Astrocyte of the spinal cord (primary cell): Measurements from ENCODE around the gene NTRK2.

Source experiments
- DNase-seq: peaks from one replicate; pipeline ENCODE4 v3.0.0; 2011; ENCODE audit warnings: low read depth, low spot score
- H3K4me3 ChIP-seq: 2 replicates; pipeline ENCODE4 v1.5.1; 2011; ENCODE audit warnings: low read depth, mild to moderate bottlenecking, low read length, moderate library complexity
- in situ Hi-C: cut with HindIII; loops from 2 replicates; pipeline ENCODE4 v1.10.0; 2017; ENCODE audit warnings: low sequenced_read_pairs
- TF ChIP-seq, protein P1 (sequence below): IDR thresholded peaks from 2 replicates; pipeline ENCODE4 v1.5.1; 2012; ENCODE audit warnings: low read depth, mild to moderate bottlenecking, low read length, inconsistent platforms

The NTRK2 gene

GRCh38 chr9:84974855-84975254, 305.3 kb downstream of the NTRK2 start:
- no peak for DNase-seq
- TF ChIP-seq, protein P1, sequence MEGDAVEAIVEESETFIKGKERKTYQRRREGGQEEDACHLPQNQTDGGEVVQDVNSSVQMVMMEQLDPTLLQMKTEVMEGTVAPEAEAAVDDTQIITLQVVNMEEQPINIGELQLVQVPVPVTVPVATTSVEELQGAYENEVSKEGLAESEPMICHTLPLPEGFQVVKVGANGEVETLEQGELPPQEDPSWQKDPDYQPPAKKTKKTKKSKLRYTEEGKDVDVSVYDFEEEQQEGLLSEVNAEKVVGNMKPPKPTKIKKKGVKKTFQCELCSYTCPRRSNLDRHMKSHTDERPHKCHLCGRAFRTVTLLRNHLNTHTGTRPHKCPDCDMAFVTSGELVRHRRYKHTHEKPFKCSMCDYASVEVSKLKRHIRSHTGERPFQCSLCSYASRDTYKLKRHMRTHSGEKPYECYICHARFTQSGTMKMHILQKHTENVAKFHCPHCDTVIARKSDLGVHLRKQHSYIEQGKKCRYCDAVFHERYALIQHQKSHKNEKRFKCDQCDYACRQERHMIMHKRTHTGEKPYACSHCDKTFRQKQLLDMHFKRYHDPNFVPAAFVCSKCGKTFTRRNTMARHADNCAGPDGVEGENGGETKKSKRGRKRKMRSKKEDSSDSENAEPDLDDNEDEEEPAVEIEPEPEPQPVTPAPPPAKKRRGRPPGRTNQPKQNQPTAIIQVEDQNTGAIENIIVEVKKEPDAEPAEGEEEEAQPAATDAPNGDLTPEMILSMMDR: no peak
- H3K4me3 ChIP-seq: no peak overlapping the region
- in situ Hi-C loops: no loop called here

DNA sequence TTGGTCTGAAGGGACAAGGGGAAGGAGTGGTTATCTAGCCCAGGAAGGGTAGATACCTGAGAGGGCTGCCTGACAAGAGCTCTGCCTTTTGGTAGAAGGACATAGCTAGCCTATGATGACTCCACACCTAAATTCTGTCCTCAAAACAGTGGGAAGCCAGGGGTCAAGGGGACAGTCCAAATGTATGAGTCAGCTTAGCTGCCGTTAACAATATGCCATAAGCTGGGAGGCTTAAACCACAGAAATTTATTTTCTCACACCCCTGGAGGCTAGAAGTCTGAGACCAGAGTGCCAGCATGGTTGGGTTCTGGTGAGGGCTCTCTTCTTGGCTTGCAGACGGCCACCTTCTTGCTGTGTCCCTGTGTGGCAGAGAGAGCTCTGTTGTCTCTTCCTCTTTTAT, 306.4 kb downstream of the NTRK2 start:
- TF ChIP-seq, protein P1: no peak
- in situ Hi-C loops: no loop called here
- DNase-seq: peak; percentile 52
- H3K4me3 ChIP-seq: no peak overlapping the region

GRCh38 chr9:84978661-84979060, 309.1 kb downstream of the NTRK2 start:
- no peak overlapping the region for H3K4me3 ChIP-seq
- no peak for DNase-seq
- TF ChIP-seq, protein P1: no peak
- in situ Hi-C loops: no loop called here

DNA sequence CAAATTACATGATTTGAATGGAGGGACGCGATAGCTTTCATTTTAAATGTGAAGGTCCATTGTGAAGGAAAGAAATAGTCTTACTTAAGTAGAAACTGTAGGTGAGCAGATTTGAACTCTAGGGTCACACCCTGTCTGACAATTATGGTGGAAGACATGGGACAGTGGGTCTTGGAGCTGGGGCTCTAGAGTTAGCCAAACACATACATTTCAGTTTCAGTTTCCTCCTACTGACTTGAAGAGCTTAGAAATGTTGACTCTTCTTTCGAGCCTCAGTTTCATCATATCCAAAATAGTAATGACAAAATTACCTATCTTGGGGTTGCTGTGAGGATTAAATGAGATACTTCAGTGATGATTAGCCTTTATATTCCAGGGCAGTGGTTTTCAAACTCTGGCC, 314.2 kb downstream of the NTRK2 start:
- in situ Hi-C loops: no loop called here

GRCh38 chr9:84988621-84989020, 319.1 kb downstream of the NTRK2 start:
- in situ Hi-C loops: no loop called here
- TF ChIP-seq, protein P1: no peak
- DNase-seq: no peak
- no peak overlapping the region for H3K4me3 ChIP-seq

More for the DNA sequence above, 314.2 kb downstream of the NTRK2 start:
- no peak overlapping the region for H3K4me3 ChIP-seq
- TF ChIP-seq, protein P1: no peak
- DNase-seq: no peak

- in situ Hi-C loops: no loop called here
- no peak overlapping the region for H3K4me3 ChIP-seq
- peak; percentile 71 for DNase-seq
- TF ChIP-seq, protein P1: no peak
Observed at GRCh38 chr9:84990416-84990815, 320.9 kb downstream of the NTRK2 start.

- DNase-seq: no peak
- H3K4me3 ChIP-seq: no peak overlapping the region
- TF ChIP-seq, protein P1: no peak
- in situ Hi-C loops: no loop called here
Observed at GRCh38 chr9:84990850-84991513, 321.5 kb downstream of the NTRK2 start.
